Measurements from ENCODE around the gene TSKS. TPM values are rescaled to one million over a fixed set of nuclear protein-coding genes. Genes with fewer than 3 reads are reported as not detected.

The TSKS gene
- total and polyA plus RNA-seq, 2 donors (not counting 3 experiments of a cell fraction or from before 2014, with no cell fraction given), result 0.03 TPM; not detected in 1

GRCh38 chr19:49790866-49791265 lies 27.8 kb upstream of the TSKS start:
- Histone ChIP-seq H3K4me1 (ENCODE audit: control insufficient read depth, extremely low read depth, insufficient read depth, low read length) (no peaks in the 10 kb centered on the region), H3K9me1 (replicated peaks; ENCODE audit: control insufficient read depth, extremely low read depth, insufficient read depth, low read length) (no peaks in the 10 kb centered on the region), H3K36me3 (ENCODE audit: control insufficient read depth in 2 of 2, extremely low read depth in 1 of 2, insufficient read depth in 2 of 2, low read length in 2 of 2) (peaks cover 8 to 46% of the 10 kb centered on the region in 2 experiments), H3K79me2 (ENCODE audit: control insufficient read depth, insufficient read depth, low read length) (no peaks in the 10 kb centered on the region), H3K4me2 (ENCODE audit: insufficient read depth, low read length) (no peak overlapping the region), H3K27ac (ENCODE audit: insufficient read depth, low read depth, low read length) (no peak overlapping the region), H4K20me1 (replicated peaks; ENCODE audit: control insufficient read depth, extremely low read depth, insufficient read depth, low read length) (no peaks in the 10 kb centered on the region), H2AFZ (ENCODE audit: low read depth, low read length) (no peak overlapping the region), H3K9me3 (replicated peaks; ENCODE audit: control insufficient read depth, insufficient read depth, low read length) (no peaks in the 10 kb centered on the region), H3K9ac (replicated peaks; ENCODE audit: extremely low read depth, insufficient read depth, low read length) (no peak overlapping the region), H3K27me3 (ENCODE audit: control insufficient read depth in 2 of 2, insufficient read depth in 2 of 2, low read length in 2 of 2) (no peaks in the 10 kb centered on the region), H3K4me3 (replicated peaks in 1 of 3; ENCODE audit: insufficient read depth in 1 of 3, low read depth in 1 of 3, low read length in 3 of 3) (no peak overlapping the region)
- intact Hi-C loops (cut with micrococcal nuclease) (no loop called here), dilution Hi-C loops (cut with MboI; ENCODE audit: extremely low pct_ligation_motif_present, low sequenced_read_pairs) (no loop called here)
- ChIA-PET POLR2A (no interaction called here), CTCF (no interaction called here)
- no peak for DNase-seq (ENCODE audit: low read depth, low spot score)
- no peak for FAIRE-seq
- TF ChIP-seq JUN (IDR thresholded peaks at IDR 0.05; ENCODE audit: borderline replicate concordance, insufficient read depth, insufficient read length, low read depth), result no peak
- TF ChIP-seq POLR2A (IDR thresholded peaks at IDR 0.05; ENCODE audit: low read depth, low read length), result no peak
- TF ChIP-seq MAX (IDR thresholded peaks at IDR 0.05; ENCODE audit: insufficient read depth, insufficient read length), result no peak
- TF ChIP-seq CTCF (IDR thresholded peaks at IDR 0.05; ENCODE audit: extremely low read depth in 1 of 2, insufficient read depth in 1 of 2, low read depth in 1 of 2, low read length in 2 of 2), result no peak
- no peak for TF ChIP-seq GATA2 (IDR thresholded peaks at IDR 0.05; ENCODE audit: insufficient read depth, insufficient read length, low read depth, low read length)
- no peak for TF ChIP-seq EZH2 (IDR thresholded peaks at IDR 0.05; ENCODE audit: borderline replicate concordance, low read depth, low read length, severe bottlenecking)
- TF ChIP-seq FOS (IDR thresholded peaks at IDR 0.05; ENCODE audit: borderline replicate concordance, insufficient read depth, low read length), result no peak
- TF ChIP-seq POLR2AphosphoS5 (IDR thresholded peaks at IDR 0.05; ENCODE audit: insufficient read depth, low read depth, low read length), result no peak
- no peak for TF ChIP-seq MYC (IDR thresholded peaks at IDR 0.05; ENCODE audit: low read depth, low read length)
- BruUV-seq (replicated peaks), result no TSS peak

All from endothelial cell of umbilical vein (primary cell).